Caco-2 (cell line): Measurements from ENCODE around the gene MTOR. TPM values are rescaled to one million over a fixed set of nuclear protein-coding genes. Genes with fewer than 3 reads are reported as not detected.

ENCODE experiments used
- BruUV-seq: library from RNA; stranded (reverse); fragments of 400-500 nt; replicated peaks from 2 replicates; lab custom pipeline; 2021; lab: Mats Ljungman, UMichigan
- CTCF ChIA-PET: fragments of 300-600 bp; sonication (Branson Sonifier 250); formaldehyde crosslinking; loops from one replicate; lab custom pipeline; 2022; ENCODE audit warnings: antibody characterized with exemption; lab: Charles Lee
- POLR2A ChIA-PET: fragments of 300-600 bp; sonication (Branson Sonifier 250); formaldehyde crosslinking; loops from one replicate; lab custom pipeline; 2022; ENCODE audit warnings: antibody characterized with exemption; lab: Charles Lee
- DNase-seq, 2 experiments: peaks; one replicate each; pipeline versions ENCODE4 v3.0.0 to v3.0.0-alpha.2; 2020 to 2022
- H3K27me3 ChIP-seq: replicated peaks from 2 replicates; pipeline ENCODE4 v1.6.0; 2011; ENCODE audit warnings: low read length; ENCODE audit not compliant: control insufficient read depth, insufficient read depth
- H3K36me3 ChIP-seq: 2 replicates; pipeline ENCODE4 v1.5.1; 2011; ENCODE audit warnings: low read length; ENCODE audit not compliant: control insufficient read depth, insufficient read depth
- H3K4me1 ChIP-seq: fragments of 250-450 bp; sonication (Bioruptor Pico); 2 replicates; pipeline ENCODE4 v1.5.1; 2020; ENCODE audit warnings: mild to moderate bottlenecking
- H3K4me3 ChIP-seq: 2 replicates; pipeline ENCODE4 v1.5.1; 2011; ENCODE audit warnings: low read depth, mild to moderate bottlenecking, control low read depth, low read length
- H3K9me3 ChIP-seq: fragments of 250-450 bp; sonication (Bioruptor Pico); 2 replicates; pipeline ENCODE4 v1.5.1; 2020; ENCODE audit warnings: mild to moderate bottlenecking, moderate library complexity
- H3K27ac Mint-ChIP-seq: one replicate; pipeline ENCODE4 v1.8.0; 2022; ENCODE audit warnings: mixed read lengths; ENCODE audit not compliant: unreplicated experiment
- H3K27me3 Mint-ChIP-seq: one replicate; pipeline ENCODE4 v1.8.0; 2022; ENCODE audit warnings: mixed read lengths; ENCODE audit not compliant: insufficient read depth, unreplicated experiment
- H3K36me3 Mint-ChIP-seq: one replicate; pipeline ENCODE4 v1.8.0; 2022; ENCODE audit warnings: mild to moderate bottlenecking, mixed read lengths; ENCODE audit not compliant: insufficient read depth, unreplicated experiment
- H3K4me1 Mint-ChIP-seq: one replicate; pipeline ENCODE4 v1.8.0; 2022; ENCODE audit warnings: low read depth, mixed read lengths; ENCODE audit not compliant: unreplicated experiment
- H3K4me3 Mint-ChIP-seq: one replicate; pipeline ENCODE4 v1.8.0; 2022; ENCODE audit warnings: mild to moderate bottlenecking, moderate library complexity, mixed read lengths; ENCODE audit not compliant: unreplicated experiment
- H3K9me3 Mint-ChIP-seq: one replicate; pipeline ENCODE4 v1.8.0; 2022; ENCODE audit warnings: mixed read lengths; ENCODE audit not compliant: unreplicated experiment
- intact Hi-C: fragments of 100-400 bp; cut with micrococcal nuclease; formaldehyde crosslinking; loops from one replicate; pipeline ENCODE4 v1.10.0; 2022; ENCODE audit not compliant: unreplicated experiment
- total RNA-seq: library from RNA; stranded (reverse); gene quantifications from 2 replicates; pipeline ENCODE4 v1.2.3, GENCODE V29; 2022
- TF ChIP-seq, protein P1 (sequence below), 2 experiments: fragments of 200-600 bp in 1 of 2; IDR thresholded peaks; 1 replicate in 1 of 2; 2 replicates in 1 of 2; pipeline versions ENCODE4 v1.5.1 to v1.8.0; 2011 to 2022; ENCODE audit warnings: antibody characterized with exemption in 1 of 2, control low read depth in 1 of 2, inconsistent platforms in 1 of 2, low read depth in 1 of 2, low read length in 1 of 2, mild to moderate bottlenecking in 1 of 2, moderate library complexity in 1 of 2; ENCODE audit not compliant: insufficient read depth in 1 of 2, severe bottlenecking in 1 of 2, unreplicated experiment in 1 of 2

The MTOR gene
- total RNA-seq, 1 experiment from 2014 or later, result 45.7 TPM

DNA sequence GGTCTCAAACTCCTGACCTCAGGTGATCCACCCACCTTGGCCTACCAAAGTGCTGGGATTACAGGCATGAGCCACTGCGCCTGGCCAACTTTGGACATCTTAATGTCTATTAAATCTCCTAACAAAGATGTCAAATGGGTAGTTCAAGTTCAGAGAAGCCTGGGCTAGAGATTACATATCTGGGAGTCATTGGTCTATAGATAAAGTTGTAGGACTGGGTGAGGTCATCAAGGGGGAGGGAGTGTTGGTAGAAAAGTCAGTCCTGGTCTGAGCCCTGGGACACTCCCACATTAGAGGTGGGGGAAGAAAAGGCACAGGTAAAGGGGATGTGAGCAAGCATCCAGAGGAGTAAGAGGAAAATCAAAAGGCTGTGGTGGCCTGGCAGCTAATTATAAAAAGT, 17.3 kb upstream of the MTOR start:
- no peaks in the 10 kb centered on the region for H3K9me3 ChIP-seq
- Mint-ChIP-seq H3K36me3 (peaks cover 29% of the 10 kb centered on the region), H3K4me3 (no peak overlapping the region), H3K4me1 (peaks cover 20% of the 10 kb centered on the region), H3K27ac (no peak overlapping the region), H3K27me3 (no peaks in the 10 kb centered on the region), H3K9me3 (no peaks in the 10 kb centered on the region)
- H3K27me3 ChIP-seq, result no peaks in the 10 kb centered on the region
- CTCF ChIA-PET, result no interaction called here
- intact Hi-C loops, result no loop called here
- DNase-seq, result no peak
- POLR2A ChIA-PET, result no interaction called here
- H3K4me3 ChIP-seq, result no peak overlapping the region
- H3K36me3 ChIP-seq, result no peaks in the 10 kb centered on the region
- no peaks in the 10 kb centered on the region for H3K4me1 ChIP-seq
- no TSS peak for BruUV-seq
- TF ChIP-seq, protein P1, sequence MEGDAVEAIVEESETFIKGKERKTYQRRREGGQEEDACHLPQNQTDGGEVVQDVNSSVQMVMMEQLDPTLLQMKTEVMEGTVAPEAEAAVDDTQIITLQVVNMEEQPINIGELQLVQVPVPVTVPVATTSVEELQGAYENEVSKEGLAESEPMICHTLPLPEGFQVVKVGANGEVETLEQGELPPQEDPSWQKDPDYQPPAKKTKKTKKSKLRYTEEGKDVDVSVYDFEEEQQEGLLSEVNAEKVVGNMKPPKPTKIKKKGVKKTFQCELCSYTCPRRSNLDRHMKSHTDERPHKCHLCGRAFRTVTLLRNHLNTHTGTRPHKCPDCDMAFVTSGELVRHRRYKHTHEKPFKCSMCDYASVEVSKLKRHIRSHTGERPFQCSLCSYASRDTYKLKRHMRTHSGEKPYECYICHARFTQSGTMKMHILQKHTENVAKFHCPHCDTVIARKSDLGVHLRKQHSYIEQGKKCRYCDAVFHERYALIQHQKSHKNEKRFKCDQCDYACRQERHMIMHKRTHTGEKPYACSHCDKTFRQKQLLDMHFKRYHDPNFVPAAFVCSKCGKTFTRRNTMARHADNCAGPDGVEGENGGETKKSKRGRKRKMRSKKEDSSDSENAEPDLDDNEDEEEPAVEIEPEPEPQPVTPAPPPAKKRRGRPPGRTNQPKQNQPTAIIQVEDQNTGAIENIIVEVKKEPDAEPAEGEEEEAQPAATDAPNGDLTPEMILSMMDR (IDR thresholded peaks at IDR 0.05; ENCODE audit: insufficient read depth in 1 of 2, low read depth in 1 of 2, low read length in 1 of 2, severe bottlenecking in 1 of 2, unreplicated experiment in 1 of 2), result no peak

DNA sequence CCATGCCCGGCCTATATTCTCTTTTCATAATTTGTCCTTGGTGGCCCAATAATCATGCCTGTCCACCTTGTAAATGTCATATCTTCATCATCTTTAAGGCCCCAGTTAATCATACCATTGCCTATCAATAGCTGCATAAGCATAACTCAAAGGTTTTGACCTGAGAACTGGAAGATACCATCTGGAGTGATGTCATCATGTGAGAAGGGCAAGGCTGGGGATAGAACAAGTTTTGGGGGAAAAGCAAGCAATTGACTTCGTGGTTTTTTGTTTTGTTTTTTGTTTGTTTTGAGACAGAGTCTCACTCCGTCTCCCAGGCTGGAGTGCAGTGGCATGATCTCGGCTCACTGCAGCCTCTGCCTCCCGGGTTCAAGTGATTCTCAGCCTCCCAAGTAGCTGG, 16.8 kb upstream of the MTOR start:
- DNase-seq, result no peak
- Histone ChIP-seq H3K36me3 (no peaks in the 10 kb centered on the region), H3K27me3 (no peaks in the 10 kb centered on the region), H3K4me1 (no peaks in the 10 kb centered on the region), H3K9me3 (no peaks in the 10 kb centered on the region), H3K4me3 (no peak overlapping the region)
- Mint-ChIP-seq H3K4me1 (peaks cover 18% of the 10 kb centered on the region), H3K9me3 (no peaks in the 10 kb centered on the region), H3K27ac (no peak overlapping the region), H3K27me3 (no peaks in the 10 kb centered on the region), H3K36me3 (peaks cover 26% of the 10 kb centered on the region), H3K4me3 (no peak overlapping the region)
- ChIA-PET POLR2A (no interaction called here), CTCF (no interaction called here)
- no TSS peak for BruUV-seq
- TF ChIP-seq, protein P1 (IDR thresholded peaks at IDR 0.05; ENCODE audit: insufficient read depth in 1 of 2, low read depth in 1 of 2, low read length in 1 of 2, severe bottlenecking in 1 of 2, unreplicated experiment in 1 of 2), result no peak
- intact Hi-C loops, result no loop called here

DNA sequence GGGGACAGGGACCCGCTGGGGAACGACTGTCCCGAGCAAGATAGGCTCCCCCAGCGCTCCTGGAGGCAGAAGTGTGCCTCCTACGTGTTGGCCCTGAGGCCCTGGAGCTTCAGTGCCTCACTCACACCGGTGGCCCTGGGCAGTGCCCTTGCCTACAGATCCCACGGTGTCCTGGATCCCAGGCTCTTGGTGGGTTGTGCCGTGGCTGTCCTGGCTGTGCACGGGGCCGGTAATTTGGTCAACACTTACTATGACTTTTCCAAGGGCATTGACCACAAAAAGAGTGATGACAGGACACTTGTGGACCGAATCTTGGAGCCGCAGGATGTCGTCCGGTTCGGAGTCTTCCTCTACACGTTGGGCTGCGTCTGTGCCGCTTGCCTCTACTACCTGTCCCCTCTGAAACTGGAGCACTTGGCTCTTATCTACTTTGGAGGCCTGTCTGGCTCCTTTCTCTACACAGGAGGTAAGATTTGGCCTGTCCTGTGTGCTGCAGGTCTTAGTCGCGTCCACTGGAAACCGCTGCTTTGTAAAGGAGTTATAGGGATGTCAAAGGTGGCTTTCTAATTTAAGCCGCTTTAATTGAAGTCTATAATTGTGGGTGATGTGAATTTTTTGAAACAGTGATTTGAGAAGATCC, 11.4 kb upstream of the MTOR start:
- H3K27ac Mint-ChIP-seq, result peak overlapping the region; percentile 85
- Histone ChIP-seq H3K36me3 (no peaks in the 10 kb centered on the region), H3K27me3 (no peaks in the 10 kb centered on the region), H3K4me1 (peaks cover 4% of the 10 kb centered on the region; the same call in 1 of the 2 replicates), H3K9me3 (no peaks in the 10 kb centered on the region), H3K4me3 (peak overlapping the region; percentile 88)
- peak in 1 of 2 experiments; percentile 11 for DNase-seq
- H3K9me3 Mint-ChIP-seq, result no peaks in the 10 kb centered on the region
- POLR2A ChIA-PET, result no interaction called here
- H3K36me3 Mint-ChIP-seq, result peaks cover 18% of the 10 kb centered on the region
- H3K4me3 Mint-ChIP-seq, result peak overlapping the region; percentile 89
- no peaks in the 10 kb centered on the region for H3K27me3 Mint-ChIP-seq
- TSS peak; percentile 49 for BruUV-seq
- CTCF ChIA-PET, result interaction anchor here (1.0 kb wide), 1 partner anchor 11 kb away, joined by 6 read pairs; the partner anchor contains the start of gene MTOR
- TF ChIP-seq, protein P1 (IDR thresholded peaks at IDR 0.05; ENCODE audit: insufficient read depth in 1 of 2, low read depth in 1 of 2, low read length in 1 of 2, severe bottlenecking in 1 of 2, unreplicated experiment in 1 of 2), result no peak
- intact Hi-C loops, result no loop called here
- peaks cover 13% of the 10 kb centered on the region for H3K4me1 Mint-ChIP-seq
